Measurements from ENCODE around the gene ADGRA1.

The ADGRA1 gene

DNA sequence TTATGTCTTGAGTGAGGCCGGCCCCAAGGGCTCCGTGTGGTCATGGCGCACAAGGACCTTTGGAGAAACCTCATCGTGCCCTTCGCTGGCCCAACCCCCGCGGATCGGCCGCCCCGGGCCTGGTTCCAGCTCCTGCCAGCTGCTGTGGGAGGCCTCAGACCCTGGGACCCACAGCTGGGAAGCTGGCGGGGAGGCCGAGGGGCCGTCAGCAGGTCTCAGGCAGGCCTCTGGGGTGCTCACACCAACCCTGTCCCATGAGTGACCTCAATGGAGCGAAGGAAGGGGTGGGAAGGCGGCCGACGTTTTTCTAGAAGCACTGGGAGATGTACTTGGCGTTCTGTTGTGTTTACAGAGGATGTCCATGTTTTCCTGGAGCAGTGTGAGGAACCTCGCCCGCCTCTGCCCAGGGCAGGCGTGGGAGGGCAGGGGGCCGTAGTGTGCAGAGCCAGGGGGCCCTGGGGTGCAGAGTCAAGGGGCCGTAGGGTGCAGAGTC is 18.6 kb upstream of the ADGRA1 start:
- Histone ChIP-seq H2AFZ (ENCODE audit: low read depth, low read length) (no peak overlapping the region), H3K27me3 (ENCODE audit: low read depth, low read length) (no peaks in the 10 kb centered on the region), H3K9ac (ENCODE audit: low read length) (no peak overlapping the region), H3K4me3 (ENCODE audit: low read length) (no peak overlapping the region), H3K79me2 (ENCODE audit: low read length) (no peaks in the 10 kb centered on the region), H3K4me1 (ENCODE audit: low read length) (no peaks in the 10 kb centered on the region), H3K9me3 (ENCODE audit: insufficient read depth, low read length) (no peaks in the 10 kb centered on the region), H3K4me2 (ENCODE audit: low read length) (no peak overlapping the region), H3K27ac (ENCODE audit: low read length) (no peak overlapping the region), H4K20me1 (ENCODE audit: insufficient read depth, low read length) (no peaks in the 10 kb centered on the region), H3K36me3 (replicated peaks; ENCODE audit: low read depth, low read length) (no peaks in the 10 kb centered on the region)
- TF ChIP-seq EZH2phosphoT487 (IDR thresholded peaks at IDR 0.05; ENCODE audit: low read depth) = no peak
- TF ChIP-seq, protein P1, sequence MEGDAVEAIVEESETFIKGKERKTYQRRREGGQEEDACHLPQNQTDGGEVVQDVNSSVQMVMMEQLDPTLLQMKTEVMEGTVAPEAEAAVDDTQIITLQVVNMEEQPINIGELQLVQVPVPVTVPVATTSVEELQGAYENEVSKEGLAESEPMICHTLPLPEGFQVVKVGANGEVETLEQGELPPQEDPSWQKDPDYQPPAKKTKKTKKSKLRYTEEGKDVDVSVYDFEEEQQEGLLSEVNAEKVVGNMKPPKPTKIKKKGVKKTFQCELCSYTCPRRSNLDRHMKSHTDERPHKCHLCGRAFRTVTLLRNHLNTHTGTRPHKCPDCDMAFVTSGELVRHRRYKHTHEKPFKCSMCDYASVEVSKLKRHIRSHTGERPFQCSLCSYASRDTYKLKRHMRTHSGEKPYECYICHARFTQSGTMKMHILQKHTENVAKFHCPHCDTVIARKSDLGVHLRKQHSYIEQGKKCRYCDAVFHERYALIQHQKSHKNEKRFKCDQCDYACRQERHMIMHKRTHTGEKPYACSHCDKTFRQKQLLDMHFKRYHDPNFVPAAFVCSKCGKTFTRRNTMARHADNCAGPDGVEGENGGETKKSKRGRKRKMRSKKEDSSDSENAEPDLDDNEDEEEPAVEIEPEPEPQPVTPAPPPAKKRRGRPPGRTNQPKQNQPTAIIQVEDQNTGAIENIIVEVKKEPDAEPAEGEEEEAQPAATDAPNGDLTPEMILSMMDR (IDR thresholded peaks at IDR 0.05; ENCODE audit: low read depth, low read length) = no peak

- Histone ChIP-seq H3K9ac (ENCODE audit: low read length) (no peak overlapping the region), H3K36me3 (replicated peaks; ENCODE audit: low read depth, low read length) (no peaks in the 10 kb centered on the region), H3K4me3 (ENCODE audit: low read length) (no peak overlapping the region), H4K20me1 (ENCODE audit: insufficient read depth, low read length) (no peaks in the 10 kb centered on the region), H3K4me2 (ENCODE audit: low read length) (no peak overlapping the region), H3K9me3 (ENCODE audit: insufficient read depth, low read length) (no peaks in the 10 kb centered on the region), H3K27me3 (ENCODE audit: low read depth, low read length) (no peaks in the 10 kb centered on the region), H3K27ac (ENCODE audit: low read length) (no peak overlapping the region), H2AFZ (ENCODE audit: low read depth, low read length) (no peak overlapping the region), H3K4me1 (ENCODE audit: low read length) (no peaks in the 10 kb centered on the region), H3K79me2 (ENCODE audit: low read length) (no peaks in the 10 kb centered on the region)
- TF ChIP-seq, protein P1 (IDR thresholded peaks at IDR 0.05; ENCODE audit: low read depth, low read length) = no peak
- no peak for TF ChIP-seq EZH2phosphoT487 (IDR thresholded peaks at IDR 0.05; ENCODE audit: low read depth)
Measured at GRCh38 chr10:133070405-133070804, 17.3 kb upstream of the ADGRA1 start.

DNA sequence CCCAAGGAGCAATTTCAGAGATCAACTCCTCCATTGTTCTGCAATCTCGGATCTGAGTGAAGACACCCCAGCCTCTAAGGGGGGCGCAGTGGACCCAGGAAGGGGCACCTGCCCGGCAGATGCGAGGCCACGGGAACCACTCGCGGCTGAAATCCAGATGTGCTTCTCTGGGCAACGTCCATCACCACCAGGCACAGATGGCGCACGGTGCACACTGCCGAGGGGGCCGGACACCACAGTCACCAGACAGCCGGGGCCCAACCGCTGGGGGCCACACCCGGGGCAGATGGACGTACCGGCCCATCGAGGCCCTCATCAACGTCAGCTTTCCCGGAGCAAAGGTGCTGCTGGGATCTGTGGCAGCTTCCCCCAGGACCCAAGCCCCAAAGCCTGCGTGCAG is 16.9 kb upstream of the ADGRA1 start:
- Histone ChIP-seq H4K20me1 (ENCODE audit: insufficient read depth, low read length) (no peaks in the 10 kb centered on the region), H3K4me3 (ENCODE audit: low read length) (no peak overlapping the region), H3K4me1 (ENCODE audit: low read length) (no peaks in the 10 kb centered on the region), H3K9ac (ENCODE audit: low read length) (no peak overlapping the region), H3K27ac (ENCODE audit: low read length) (no peak overlapping the region), H3K9me3 (ENCODE audit: insufficient read depth, low read length) (no peaks in the 10 kb centered on the region), H3K79me2 (ENCODE audit: low read length) (no peaks in the 10 kb centered on the region), H3K36me3 (replicated peaks; ENCODE audit: low read depth, low read length) (no peaks in the 10 kb centered on the region), H2AFZ (ENCODE audit: low read depth, low read length) (no peak overlapping the region), H3K4me2 (ENCODE audit: low read length) (no peak overlapping the region), H3K27me3 (ENCODE audit: low read depth, low read length) (no peaks in the 10 kb centered on the region)
- TF ChIP-seq, protein P1 (IDR thresholded peaks at IDR 0.05; ENCODE audit: low read depth, low read length) = no peak
- TF ChIP-seq EZH2phosphoT487 (IDR thresholded peaks at IDR 0.05; ENCODE audit: low read depth) = no peak

GRCh38 chr10:133071733-133072132 is 16.0 kb upstream of the ADGRA1 start:
- no peaks in the 10 kb centered on the region for H3K27me3 ChIP-seq (ENCODE audit: low read depth, low read length)
- TF ChIP-seq, protein P1 (IDR thresholded peaks at IDR 0.05; ENCODE audit: low read depth, low read length) = no peak
- no peak for TF ChIP-seq EZH2phosphoT487 (IDR thresholded peaks at IDR 0.05; ENCODE audit: low read depth)
- no peak overlapping the region for H3K4me2 ChIP-seq (ENCODE audit: low read length)
- no peaks in the 10 kb centered on the region for H3K79me2 ChIP-seq (ENCODE audit: low read length)
- H3K9ac ChIP-seq (ENCODE audit: low read length) = no peak overlapping the region
- no peak overlapping the region for H3K4me3 ChIP-seq (ENCODE audit: low read length)
- no peaks in the 10 kb centered on the region for H3K9me3 ChIP-seq (ENCODE audit: insufficient read depth, low read length)
- H2AFZ ChIP-seq (ENCODE audit: low read depth, low read length) = no peak overlapping the region
- no peaks in the 10 kb centered on the region for H4K20me1 ChIP-seq (ENCODE audit: insufficient read depth, low read length)
- no peaks in the 10 kb centered on the region for H3K36me3 ChIP-seq (replicated peaks; ENCODE audit: low read depth, low read length)
- no peak overlapping the region for H3K27ac ChIP-seq (ENCODE audit: low read length)
- no peaks in the 10 kb centered on the region for H3K4me1 ChIP-seq (ENCODE audit: low read length)
